GM18873 (cell line): ENCODE measurements around the gene SYTL3.
"Not testable (repeated sequence)": the region's sequence is repeated elsewhere in the genome, so short reads cannot be mapped to it uniquely, and the experiment has no call there.

Experiments used
- ATAC-seq: cut with Tn5 transposase; IDR thresholded peaks from one replicate; pipeline ENCODE4 v1.9.1; 2021; ENCODE audit warnings: mild to moderate bottlenecking, moderate library complexity, moderate number of reproducible peaks; ENCODE audit not compliant: unreplicated experiment, low FRiP score

Gene SYTL3

DNA sequence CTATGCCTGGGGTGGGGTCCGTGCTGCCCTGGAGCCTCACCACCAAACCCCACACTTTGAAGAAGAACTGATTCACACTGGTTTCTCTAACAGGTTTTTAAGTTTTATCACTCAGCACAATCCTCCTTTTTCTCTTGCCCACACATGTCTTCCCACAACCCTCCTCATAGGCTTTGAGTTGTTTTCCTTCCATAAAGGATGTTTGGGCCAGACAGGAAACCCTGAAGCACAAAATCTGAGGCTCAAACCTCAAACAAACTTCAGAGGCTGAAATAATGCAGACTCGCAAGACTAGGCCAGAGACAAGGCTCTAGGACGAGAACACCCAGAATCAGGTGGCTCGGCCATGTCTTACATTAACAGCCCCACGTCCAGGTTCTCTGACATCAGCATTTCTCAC is 134.0 kb downstream of the SYTL3 start:
- no peak for ATAC-seq

DNA sequence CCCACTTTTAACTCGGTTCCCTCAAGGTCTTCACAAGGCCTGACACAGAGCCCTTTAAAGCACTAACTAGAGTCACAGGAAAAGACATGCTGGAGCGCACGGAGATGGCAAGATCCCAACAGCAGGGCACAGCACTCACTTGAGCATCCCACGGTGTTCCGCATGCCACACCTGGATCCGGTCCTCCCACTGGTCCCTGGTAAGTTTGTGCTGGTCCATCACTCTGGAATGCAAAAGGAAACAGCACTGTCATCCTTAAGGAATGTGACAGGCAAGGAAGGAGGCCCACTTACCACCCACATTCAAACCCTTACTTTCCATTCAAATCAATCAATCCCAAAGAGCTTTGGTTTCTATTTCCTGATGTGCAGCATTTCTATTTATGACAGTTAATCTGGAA is 134.7 kb downstream of the SYTL3 start:
- ATAC-seq = no peak

DNA sequence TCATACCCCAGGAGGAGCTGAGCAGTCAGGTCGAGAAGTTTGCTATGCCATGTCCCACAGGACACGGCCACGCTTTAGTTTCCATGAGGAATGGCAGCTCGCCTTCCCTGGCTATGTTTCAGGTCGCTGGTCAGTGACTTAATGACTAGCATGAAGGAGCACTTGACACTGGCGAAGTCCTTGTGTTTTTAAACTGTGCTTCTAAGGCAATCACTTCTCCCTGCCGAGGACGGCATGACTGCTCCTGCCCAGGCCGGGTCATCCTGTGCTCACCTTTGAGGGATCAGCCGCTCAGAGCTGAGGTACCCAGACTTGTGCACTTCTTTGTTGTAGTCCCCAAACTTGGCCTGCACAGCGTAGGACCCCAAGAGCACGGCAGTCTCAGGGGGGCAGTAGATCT is 135.2 kb downstream of the SYTL3 start:
- no peak for ATAC-seq

DNA sequence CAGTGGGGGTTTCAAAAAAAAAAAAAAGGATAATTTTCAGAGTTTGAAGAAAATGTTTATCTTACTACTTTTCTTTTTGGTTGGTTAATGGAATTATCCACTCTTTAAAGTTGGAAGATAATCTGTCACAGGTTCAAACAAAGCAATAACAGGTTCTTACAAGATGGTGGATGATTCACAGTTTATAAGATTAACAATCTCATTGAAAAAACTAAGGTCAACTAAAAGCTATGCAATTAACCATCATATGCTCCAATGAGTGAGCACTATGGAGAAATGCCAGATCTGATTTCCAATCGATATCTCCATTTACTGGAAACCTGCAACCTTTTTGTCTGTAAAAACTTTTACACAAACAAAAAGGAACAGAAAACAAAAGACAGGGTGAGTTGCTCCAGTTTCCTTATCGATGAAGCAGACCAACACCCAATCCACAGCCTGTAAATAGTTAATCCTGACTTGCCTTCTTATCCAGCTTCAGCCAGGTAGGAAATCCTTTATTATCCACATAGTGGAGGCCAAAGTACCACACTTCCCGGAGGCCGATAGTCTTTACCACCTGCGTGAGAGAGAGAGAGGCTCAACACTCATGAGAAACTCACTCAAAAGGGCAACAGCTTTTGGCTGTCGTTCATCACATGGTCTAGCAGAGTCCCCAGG is 136.9 kb downstream of the SYTL3 start:
- ATAC-seq = no peak

DNA sequence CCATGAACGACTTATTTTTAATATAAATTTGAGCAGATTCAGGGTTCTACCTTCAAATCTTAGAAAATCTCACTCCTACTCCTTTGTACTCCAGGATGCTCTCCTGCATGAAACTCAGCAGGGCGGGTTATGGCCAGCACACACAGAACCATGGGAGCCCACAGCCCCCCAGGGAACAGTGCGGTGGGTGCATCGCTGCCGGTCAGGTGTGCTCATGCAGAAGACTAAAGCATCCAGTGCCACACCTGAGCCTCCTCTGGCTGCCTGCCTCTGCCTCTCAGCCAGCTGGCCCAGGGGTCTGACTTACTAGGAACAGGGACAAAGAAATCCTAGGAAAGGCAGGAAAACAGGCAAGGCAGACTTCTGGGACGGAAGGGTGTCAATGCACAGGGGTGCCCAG is 137.5 kb downstream of the SYTL3 start:
- no peak for ATAC-seq

DNA sequence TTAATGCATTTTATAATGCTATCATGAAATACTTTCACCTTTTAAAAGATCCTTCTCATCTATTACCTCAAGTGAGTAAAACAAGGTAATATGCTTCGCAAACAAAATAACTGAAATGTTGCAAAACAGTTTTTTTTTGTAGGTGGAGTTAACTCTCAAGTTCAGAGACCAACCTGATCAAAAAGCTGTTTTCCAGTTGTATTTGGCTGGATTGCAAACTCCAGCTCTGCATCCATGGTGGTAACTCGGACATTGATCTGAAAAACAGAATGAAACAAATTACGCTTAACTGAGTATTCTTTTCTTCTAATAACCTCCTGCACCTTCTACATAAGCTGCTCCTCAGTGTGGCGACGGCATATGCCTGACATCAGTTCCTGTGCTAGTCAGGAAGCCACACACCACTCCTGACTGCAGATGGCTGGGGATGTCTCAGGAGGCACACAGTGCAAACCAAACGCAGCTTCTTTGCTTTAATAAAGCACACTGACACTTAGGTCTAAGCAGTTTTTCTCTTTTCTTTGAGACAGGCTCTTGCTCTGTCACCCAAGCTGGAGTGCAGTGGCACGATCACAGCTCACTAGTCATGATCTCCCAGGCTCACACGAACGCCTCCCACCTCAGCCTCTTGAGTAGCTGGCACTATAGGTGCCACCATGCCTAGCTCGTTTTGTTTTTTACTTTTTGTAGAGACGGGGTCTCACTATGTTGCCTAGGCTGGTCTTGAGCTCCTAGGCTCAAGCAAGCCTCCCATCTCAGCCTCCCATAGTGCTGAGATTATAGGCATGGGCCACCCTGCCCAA is 139.5 kb downstream of the SYTL3 start:
- ATAC-seq = no peak

DNA sequence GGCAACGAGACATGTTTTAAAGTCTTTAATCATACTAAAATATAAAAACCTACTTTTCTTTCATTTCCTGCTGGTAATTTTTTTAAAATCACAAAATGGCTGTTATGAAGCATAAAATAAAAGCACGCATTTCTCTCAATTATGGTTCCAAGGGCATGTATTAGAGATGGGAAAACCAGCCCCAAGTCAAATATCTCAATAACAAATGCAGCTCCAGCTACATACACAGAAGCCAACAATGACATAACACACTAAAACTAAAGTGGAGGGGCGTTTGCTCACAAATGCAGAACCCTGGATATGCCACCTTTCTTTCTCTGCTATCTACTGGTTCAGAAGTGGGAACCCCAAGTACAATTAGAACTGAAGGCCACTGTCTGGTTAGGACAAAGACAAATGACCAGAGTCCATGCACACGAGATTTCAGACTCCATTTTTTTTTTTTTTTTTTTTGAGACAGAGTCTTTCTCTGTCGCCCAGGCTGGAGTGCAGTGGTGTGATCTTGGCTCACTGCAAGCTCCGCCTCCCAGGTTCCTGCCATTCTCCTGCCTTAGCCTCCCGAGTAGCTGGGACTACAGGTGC is 141.5 kb downstream of the SYTL3 start:
- no peak for ATAC-seq

DNA sequence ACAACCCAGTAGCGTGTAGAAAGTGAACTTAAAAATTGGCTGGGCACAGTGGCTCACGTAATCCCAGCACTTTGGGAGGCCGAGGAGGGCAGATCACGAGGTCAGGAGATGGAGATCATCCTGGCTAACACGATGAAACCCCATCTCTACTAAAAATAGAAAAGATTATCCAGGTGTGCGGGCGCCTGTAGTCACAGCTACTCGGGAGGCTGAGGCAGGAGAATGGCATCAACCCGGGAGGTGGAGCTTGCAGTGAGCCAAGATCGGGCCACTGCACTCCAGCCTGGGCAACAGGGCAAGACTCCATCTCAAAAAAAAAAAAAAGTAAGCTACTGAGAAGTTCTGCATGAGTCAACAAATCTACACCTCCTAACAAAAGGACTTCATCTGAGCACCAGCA is 142.7 kb downstream of the SYTL3 start:
- not testable (repeated sequence) for ATAC-seq

DNA sequence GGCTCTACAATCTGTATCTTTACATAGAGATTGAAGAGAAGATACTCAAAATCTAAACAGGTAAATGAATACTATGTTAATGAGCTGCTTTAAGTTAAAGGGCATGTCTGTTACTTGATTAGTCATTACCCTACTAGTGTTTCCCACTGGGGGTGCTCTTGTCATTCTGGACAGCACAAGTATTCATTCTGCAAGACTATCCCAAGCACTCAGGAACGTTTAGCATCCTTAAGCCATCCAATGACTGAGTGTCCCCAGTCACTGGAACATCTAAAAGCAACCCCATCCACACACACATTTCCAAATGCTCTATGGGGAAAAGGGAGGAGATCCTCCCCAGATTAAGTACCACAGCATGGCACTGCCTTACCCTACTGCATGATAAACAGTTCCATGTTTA is 143.6 kb downstream of the SYTL3 start:
- ATAC-seq = peak; percentile 55

DNA sequence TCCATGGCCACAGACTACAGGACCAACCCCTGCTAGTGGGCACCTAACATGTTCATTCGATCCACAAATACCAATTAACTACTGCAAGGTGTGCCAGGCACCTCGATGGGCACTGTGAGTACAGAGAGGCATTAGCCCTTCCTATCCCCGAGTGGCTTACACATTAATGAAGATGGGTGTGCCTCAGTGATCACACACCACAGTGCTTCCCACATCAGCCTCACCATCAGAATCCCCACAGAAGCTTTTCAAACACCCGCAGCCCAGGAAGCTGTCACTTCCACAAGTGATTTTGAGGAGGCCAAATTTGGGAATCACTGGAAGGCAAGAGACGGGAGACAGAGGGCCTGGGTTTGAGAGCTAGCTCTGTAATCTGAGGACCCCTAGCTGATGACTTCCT is 145.7 kb downstream of the SYTL3 start:
- ATAC-seq = no peak

DNA sequence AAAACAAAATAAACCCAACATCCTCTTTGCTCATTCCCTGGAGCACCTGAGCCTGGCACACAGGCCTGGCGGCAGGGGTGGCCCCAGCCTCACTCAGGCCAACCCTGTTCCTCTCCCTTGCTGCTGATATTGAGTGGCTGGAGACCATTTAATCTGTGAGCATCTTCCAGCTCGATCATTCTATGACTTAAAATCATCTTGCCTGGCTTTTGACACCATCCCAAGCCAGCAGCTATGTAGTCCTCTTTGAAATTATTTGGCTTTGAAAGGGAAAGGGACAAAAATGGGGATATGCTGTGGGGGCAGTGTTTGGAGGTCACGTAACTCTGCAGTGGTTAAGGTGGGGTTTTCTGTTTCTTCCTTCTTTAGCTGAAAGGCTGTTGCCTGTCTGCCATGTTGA is 146.5 kb downstream of the SYTL3 start:
- no peak for ATAC-seq

DNA sequence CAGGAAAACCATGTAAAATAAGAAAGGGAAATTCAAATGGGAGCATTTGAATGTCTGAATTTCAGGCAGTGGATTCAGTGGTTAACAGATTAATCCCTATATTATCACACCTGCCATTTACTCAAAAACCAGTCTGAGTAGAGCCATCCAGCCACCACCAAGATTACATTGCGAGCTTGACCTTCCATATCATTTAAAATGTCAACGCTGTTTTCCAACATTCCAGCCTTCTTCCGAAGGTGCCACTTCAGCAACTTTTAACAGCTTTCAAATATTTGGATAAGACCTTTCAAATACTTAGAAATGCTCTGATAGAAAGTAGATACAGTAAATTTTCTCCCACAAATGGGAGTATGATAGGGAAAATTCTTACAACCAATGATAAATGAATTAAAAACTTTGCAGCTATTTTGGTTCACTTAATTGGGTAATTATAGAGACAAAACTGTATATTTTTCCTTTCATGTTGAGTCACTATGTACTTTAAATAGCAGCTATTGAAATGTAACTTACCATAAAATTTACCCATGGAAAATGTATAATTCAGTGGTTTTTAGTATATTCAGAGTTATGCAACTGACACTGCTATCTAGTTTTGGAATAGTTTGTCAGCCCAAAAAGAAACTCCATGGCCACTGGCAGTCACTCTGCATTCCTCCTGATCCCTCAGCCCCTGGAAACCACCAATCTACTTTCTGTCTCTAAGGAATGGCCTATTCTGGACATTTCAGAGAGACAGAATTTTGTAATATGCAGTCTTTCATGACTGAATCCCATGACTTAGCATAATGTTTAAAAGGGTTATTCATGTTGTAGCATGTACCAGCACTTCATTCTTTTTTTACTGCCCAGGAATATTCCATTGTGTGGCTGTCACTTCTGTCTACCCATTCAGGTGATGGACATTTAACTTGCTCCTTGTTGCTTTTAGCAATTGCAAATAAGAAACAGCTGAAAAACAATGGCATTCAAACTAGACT is 147.8 kb downstream of the SYTL3 start:
- ATAC-seq = no peak

DNA sequence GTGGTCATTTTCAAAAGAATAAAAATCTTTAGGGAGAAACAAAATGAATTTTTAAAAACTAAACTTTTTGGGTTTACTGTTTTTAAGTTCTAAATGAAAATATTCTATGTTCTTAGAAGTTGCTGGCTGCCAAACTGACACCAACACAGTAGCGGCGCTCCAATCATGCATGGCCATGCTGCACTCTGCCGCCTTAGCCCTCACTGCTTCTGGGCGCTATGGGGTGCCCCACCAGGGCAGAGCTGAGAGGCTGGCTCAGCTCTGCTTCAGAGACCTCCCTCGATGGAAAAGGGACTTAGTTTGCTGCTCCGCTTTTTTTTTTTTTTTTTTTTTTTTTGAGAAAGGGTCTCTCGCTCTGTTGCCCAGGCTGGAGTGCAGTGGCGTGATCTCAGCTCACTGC is 148.5 kb downstream of the SYTL3 start:
- no peak for ATAC-seq

DNA sequence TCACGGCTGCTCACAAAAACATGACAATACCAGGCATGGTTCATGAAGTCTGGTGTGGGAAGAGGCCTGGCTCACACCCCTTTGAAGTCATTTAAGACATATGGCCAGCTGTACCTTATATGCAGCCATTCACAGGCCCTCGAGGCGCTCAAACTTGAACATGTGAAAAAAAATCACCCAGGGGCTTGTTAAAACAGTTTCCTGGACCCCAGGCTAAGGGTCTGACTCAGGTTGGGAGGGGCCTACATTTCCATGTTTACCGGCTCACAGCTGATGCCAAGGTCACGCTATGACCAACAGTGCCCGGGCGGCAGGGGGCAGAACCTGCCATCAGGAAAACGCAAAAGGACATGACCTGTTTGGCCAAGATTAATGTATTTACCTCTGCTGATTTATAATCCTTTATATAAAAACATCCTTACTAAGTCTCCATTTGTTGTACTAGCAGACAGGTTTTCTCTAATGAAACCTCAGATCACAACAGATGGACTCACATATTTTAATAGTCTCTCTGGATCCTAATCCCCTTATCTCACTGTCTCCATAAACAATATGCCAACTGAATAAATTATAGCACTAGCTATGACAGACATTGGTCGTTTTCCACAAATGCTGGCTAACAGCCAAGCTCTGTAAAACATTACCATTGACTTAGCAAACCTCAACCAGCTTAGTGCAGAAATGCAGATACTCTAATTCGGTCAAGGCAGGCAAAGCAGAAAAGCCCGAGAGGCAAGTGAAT is 149.4 kb downstream of the SYTL3 start:
- ATAC-seq = no peak

DNA sequence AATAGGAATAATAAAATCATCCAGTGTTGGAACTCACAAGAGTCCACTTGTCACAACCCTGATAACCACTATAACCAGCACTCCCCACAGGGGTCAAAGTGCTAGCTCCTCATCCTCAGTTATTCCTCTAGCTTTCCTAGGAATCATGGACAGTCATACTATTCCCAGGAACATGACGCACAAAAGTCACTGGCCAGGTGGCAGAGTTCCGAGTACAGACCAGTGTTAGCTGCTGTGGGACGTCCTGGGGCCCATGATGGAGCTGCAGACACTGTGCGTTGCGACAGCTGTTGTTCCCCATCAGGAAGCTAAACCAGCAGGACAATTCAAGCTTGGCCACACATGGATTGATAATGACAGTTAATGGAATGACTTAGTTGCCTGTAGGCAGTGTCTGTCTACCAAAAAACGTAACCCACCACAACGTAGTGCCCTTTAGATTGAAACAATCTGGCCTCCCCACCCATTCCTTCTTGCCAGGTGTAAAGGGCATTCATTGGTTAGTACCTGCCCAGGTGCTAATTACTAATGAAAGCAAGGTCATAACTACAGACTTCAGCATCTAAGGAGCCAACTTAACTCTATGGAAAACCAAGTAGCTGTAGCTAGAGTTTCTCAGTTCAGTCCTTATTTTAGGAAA is 151.9 kb downstream of the SYTL3 start:
- no peak for ATAC-seq

DNA sequence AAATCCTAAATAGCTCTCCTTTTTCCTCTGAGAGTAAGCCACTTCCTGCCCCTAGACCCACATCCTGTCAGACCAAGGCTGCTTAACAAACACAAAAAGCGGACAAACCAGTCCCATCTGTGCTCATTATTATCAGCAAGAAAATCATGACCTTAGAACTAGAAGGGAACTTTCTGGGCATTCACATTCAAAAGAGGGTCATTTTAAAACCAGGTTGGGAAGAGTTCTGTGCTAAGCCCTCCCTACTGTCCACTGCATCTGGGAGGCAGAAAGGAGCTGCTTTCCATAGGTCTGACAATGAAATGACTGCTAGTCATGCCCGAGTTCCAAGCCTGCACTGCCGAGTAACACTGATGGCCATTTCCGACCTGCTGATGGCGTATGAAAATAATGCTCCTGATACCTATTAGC is 153.9 kb downstream of the SYTL3 start:
- ATAC-seq = peak; percentile 50

DNA sequence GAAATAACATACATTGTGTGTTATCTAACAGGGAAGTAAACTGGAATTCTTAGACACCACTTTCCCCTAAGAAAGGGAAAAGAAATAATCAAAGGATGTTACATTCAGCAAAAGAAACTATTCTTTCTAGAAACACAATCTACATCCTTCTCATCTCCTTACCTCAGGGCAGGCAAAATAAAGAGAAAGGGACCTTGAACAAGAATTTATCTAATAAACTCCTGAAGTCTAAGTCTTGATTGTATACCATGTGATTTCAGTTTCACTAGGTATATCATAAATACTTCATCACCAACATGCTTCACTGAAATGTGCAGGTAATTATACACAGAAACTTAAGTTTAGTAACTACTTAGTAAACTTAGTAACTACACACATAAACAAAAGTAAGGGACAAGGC is 154.4 kb downstream of the SYTL3 start:
- ATAC-seq = no peak

DNA sequence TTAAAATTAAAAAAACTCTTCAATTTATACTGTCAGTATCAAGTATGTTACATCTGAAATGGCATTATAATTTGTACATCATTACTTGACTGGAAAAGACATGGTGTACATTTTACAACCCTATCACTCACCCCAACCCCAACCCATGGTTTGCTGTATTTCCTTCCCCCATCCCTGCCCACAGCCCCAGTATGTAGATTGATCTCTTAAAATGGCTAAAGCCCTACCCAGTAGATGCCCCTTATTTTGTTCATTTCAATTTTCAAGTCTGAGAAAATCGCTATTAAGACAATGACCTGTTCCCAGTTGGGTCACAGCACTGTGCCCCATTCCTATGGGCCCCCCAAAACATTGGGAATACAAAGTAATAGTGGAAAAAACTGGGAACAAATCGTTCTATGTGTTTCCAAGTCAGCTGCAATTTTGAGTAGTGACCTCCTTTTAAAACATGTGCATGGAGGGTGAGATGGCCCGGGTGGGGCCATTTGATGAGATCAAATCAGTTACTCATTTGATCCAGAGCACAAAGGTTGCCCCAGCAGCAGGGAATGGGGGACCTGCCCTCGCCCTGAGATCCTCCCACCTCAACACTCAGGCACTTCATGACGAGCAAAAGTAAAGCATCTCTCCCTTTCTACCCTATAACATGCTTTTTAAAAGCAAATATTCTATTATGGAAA is 156.0 kb downstream of the SYTL3 start:
- no peak for ATAC-seq
